ENCODE data around the gene SSNA1. TPM values are rescaled to one million over a fixed set of nuclear protein-coding genes. Genes with fewer than 3 reads are reported as not detected.

Gene SSNA1
- total RNA-seq, 2 donors from 2014 or later = 114 to 124 TPM

DNA sequence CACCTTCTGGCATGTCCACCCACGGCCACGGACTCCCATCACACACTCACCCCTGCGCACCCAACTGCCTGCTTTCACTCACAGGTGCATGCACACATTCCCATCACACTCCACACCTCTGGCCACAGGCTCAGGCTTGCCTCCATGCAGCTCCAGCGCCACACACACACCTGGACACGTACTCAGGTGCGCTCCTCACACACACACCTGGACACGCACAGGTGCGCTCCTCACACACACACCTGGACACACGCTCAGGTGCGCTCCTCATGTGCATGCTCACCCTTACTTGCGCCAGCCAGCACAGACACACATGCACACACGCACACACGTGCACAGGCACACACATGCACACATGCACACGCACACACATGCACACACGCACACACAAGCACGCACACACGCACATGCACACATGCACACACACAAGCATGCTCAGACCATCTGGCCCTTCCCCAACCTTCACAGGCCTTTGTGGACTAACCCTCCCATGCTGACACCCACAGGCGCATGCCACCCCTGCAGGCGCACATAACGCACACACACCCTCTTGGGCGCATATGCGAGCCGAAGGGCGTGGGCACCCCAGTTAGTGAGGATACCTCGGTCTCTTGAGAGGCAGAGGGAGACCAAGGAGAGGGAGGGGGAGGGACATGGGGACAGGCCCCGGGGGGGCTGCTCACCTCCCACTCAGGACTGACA, 41.2 kb upstream of the SSNA1 start:
- 78% methylated on average over 26 of the region's 26 CpGs for WGBS
- DNase-seq (ENCODE audit: low spot score) = no peak
- intact Hi-C loops (cut with DNase I) = no loop called here
- Histone ChIP-seq H3K4me3 (no peak overlapping the region), H3K27ac (no peak overlapping the region), H3K4me1 (replicated peaks) (no peaks in the 10 kb centered on the region), H3K9me3 (no peaks in the 10 kb centered on the region), H3K36me3 (no peaks in the 10 kb centered on the region), H3K27me3 (replicated peaks; ENCODE audit: insufficient read depth) (peaks cover 24% of the 10 kb centered on the region)
- no peak for TF ChIP-seq POLR2AphosphoS5 (IDR thresholded peaks at IDR 0.05)
- TF ChIP-seq POLR2A (IDR thresholded peaks at IDR 0.05) = no peak
- TF ChIP-seq, protein P1, sequence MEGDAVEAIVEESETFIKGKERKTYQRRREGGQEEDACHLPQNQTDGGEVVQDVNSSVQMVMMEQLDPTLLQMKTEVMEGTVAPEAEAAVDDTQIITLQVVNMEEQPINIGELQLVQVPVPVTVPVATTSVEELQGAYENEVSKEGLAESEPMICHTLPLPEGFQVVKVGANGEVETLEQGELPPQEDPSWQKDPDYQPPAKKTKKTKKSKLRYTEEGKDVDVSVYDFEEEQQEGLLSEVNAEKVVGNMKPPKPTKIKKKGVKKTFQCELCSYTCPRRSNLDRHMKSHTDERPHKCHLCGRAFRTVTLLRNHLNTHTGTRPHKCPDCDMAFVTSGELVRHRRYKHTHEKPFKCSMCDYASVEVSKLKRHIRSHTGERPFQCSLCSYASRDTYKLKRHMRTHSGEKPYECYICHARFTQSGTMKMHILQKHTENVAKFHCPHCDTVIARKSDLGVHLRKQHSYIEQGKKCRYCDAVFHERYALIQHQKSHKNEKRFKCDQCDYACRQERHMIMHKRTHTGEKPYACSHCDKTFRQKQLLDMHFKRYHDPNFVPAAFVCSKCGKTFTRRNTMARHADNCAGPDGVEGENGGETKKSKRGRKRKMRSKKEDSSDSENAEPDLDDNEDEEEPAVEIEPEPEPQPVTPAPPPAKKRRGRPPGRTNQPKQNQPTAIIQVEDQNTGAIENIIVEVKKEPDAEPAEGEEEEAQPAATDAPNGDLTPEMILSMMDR (IDR thresholded peaks at IDR 0.05) = no peak

DNA sequence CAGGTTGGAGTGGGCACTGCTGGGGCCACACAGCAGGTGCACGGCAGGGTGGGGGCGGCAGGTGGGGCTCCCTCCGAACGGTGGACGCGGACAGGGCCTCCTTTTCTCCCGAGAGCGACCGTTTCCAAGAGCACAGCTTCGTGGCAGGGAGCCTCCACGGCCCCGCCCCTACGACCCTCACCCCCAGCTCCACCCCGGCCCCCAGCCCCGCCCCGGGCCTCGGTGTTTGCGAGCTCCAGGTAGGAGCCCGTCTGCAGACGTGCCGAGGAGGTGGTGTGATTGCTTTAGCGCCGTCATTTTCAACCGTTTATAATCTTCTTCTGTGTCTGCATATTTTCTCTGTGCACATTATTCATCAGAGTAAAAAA, 40.7 kb upstream of the SSNA1 start:
- TF ChIP-seq, protein P1 (IDR thresholded peaks at IDR 0.05) = no peak
- no peak for TF ChIP-seq POLR2A (IDR thresholded peaks at IDR 0.05)
- no peak for TF ChIP-seq POLR2AphosphoS5 (IDR thresholded peaks at IDR 0.05)
- intact Hi-C loops (cut with DNase I) = no loop called here
- 21% methylated on average over 15 of the region's 24 CpGs for whole genome bisulfite sequencing

DNA sequence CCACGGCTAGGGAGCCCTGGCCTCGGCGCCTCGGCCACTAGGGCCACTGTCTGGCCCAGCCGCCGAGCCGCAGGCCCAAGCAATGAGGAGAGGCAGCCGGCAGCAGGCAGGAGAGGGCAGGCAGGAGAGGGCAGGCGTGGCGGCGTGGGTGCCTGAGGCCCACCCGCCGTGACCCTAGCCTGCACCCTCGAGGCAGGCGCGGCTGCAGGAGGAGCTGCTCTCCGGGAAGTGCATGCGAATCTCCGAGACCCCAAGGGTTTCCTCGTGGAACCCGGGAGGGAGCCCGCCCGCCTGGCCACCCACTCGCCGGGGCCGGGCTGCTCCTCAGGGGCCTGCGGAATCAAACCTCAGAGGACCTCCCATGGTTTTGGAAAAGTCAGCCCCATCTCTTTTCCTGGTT, 40.2 kb upstream of the SSNA1 start:
- Histone ChIP-seq H3K9me3 (no peaks in the 10 kb centered on the region), H3K27me3 (replicated peaks; ENCODE audit: insufficient read depth) (peaks cover 18% of the 10 kb centered on the region), H3K4me1 (replicated peaks) (no peaks in the 10 kb centered on the region), H3K36me3 (no peaks in the 10 kb centered on the region), H3K27ac (no peak overlapping the region), H3K4me3 (no peak overlapping the region)
- WGBS = 65% methylated on average over 24 of the region's 27 CpGs
- no peak for DNase-seq (ENCODE audit: low spot score)
- intact Hi-C loops (cut with DNase I) = no loop called here
- TF ChIP-seq POLR2AphosphoS5 (IDR thresholded peaks at IDR 0.05) (no peak), POLR2A (IDR thresholded peaks at IDR 0.05) (no peak)
- TF ChIP-seq, protein P1 (IDR thresholded peaks at IDR 0.05) = no peak

More for the DNA sequence above, 40.7 kb upstream of the SSNA1 start:
- Histone ChIP-seq H3K9me3 (no peaks in the 10 kb centered on the region), H3K36me3 (no peaks in the 10 kb centered on the region), H3K27me3 (replicated peaks; ENCODE audit: insufficient read depth) (peaks cover 20% of the 10 kb centered on the region), H3K27ac (no peak overlapping the region), H3K4me1 (replicated peaks) (no peaks in the 10 kb centered on the region), H3K4me3 (no peak overlapping the region)
- no peak for DNase-seq (ENCODE audit: low spot score)

DNA sequence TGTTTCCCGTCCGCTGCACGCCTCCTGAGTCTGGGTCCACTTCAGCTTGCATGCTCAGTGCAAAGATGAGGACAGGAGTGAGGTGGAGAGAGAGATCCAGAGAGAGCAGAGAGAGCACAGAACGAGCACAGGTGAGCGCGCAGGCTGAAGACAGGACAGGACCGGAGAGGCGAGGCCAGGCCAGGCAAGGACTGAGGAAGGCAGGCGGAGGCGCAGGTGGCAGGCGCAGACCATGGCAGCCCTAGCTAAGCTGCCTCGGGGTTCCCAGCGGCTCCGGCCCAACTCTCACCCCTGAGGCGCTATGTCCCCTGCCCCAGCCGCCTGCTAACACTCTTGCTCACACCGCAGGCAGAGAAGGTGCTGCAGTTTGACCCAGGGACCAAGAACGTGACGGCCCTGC, 39.8 kb upstream of the SSNA1 start:
- Histone ChIP-seq H3K27me3 (replicated peaks; ENCODE audit: insufficient read depth) (peaks cover 15% of the 10 kb centered on the region), H3K9me3 (no peaks in the 10 kb centered on the region), H3K4me1 (replicated peaks) (no peaks in the 10 kb centered on the region), H3K27ac (no peak overlapping the region), H3K4me3 (no peak overlapping the region), H3K36me3 (no peaks in the 10 kb centered on the region)
- WGBS = 79% methylated on average over 17 of the region's 19 CpGs
- TF ChIP-seq POLR2A (IDR thresholded peaks at IDR 0.05) (no peak), POLR2AphosphoS5 (IDR thresholded peaks at IDR 0.05) (no peak)
- TF ChIP-seq, protein P1 (IDR thresholded peaks at IDR 0.05) = no peak
- no peak for DNase-seq (ENCODE audit: low spot score)
- intact Hi-C loops (cut with DNase I) = no loop called here

DNA sequence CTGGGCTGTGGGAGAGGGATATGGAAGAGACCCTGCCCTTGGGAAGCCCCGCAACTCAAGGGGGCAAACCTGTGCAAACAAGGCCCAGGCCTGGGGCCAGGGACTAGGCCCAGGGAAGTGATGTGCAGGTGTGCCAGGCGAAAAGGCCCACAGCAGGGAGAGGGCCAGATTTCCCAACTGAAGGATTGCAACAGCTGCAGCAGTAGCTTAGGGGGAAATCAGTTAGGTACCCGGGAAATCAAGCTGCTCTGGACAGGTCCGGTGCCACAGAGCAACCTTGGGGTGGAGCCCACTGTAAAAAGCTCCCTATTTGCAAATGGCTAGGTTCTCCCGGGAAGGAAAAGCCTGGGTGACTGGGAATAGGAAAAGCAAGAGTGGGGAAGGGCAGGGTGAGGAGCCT, 39.1 kb upstream of the SSNA1 start:
- TF ChIP-seq POLR2A (IDR thresholded peaks at IDR 0.05) (no peak), POLR2AphosphoS5 (IDR thresholded peaks at IDR 0.05) (no peak)
- TF ChIP-seq, protein P1 (IDR thresholded peaks at IDR 0.05) = no peak
- H3K27ac ChIP-seq = no peak overlapping the region
- no peak overlapping the region for H3K4me3 ChIP-seq
- DNase-seq (ENCODE audit: low spot score) = no peak
- H3K9me3 ChIP-seq = no peaks in the 10 kb centered on the region
- intact Hi-C loops (cut with DNase I) = no loop called here
- no peaks in the 10 kb centered on the region for H3K4me1 ChIP-seq (replicated peaks)
- whole genome bisulfite sequencing = 76% methylated on average over 5 of the region's 5 CpGs
- no peaks in the 10 kb centered on the region for H3K36me3 ChIP-seq
- H3K27me3 ChIP-seq (replicated peaks; ENCODE audit: insufficient read depth) = peaks cover 15% of the 10 kb centered on the region
